DOHH2 (cell line): ENCODE results near the gene CSTB.

ENCODE experiments used
- H3F3A ChIP-seq: fragments of 200-600 bp; sonication (generic), shearing (Covaris generic); 2 replicates; pipeline ENCODE4 v1.6.0; 2016; ENCODE audit warnings: antibody characterized with exemption, mild to moderate bottlenecking; ENCODE audit not compliant: control insufficient read depth, insufficient read depth
- H3K27ac ChIP-seq: fragments of 200-600 bp; sonication (generic); 2 replicates; pipeline ENCODE4 v1.5.1; 2014; ENCODE audit warnings: low read depth, mild to moderate bottlenecking, low read length, moderate library complexity
- H3K27me3 ChIP-seq: fragments of 200-600 bp; sonication (generic); 2 replicates; pipeline ENCODE4 v1.6.1; 2014; ENCODE audit warnings: mild to moderate bottlenecking, low read length, mixed read lengths; ENCODE audit not compliant: control insufficient read depth
- H3K36me3 ChIP-seq: fragments of 200-600 bp; sonication (generic); 2 replicates; pipeline ENCODE4 v1.6.1; 2014; ENCODE audit warnings: mild to moderate bottlenecking, low read length, moderate library complexity, mixed read lengths; ENCODE audit not compliant: control insufficient read depth
- H3K4me1 ChIP-seq: fragments of 200-600 bp; sonication (generic); 2 replicates; pipeline ENCODE4 v1.6.1; 2014; ENCODE audit warnings: mild to moderate bottlenecking, low read length, mixed read lengths; ENCODE audit not compliant: control insufficient read depth
- H3K4me2 ChIP-seq: fragments of 200-600 bp; sonication (generic); 2 replicates; pipeline ENCODE4 v1.6.0; 2014; ENCODE audit warnings: mild to moderate bottlenecking, low read length, moderate library complexity
- H3K4me3 ChIP-seq: fragments of 200-600 bp; sonication (generic); 2 replicates; pipeline ENCODE4 v1.5.1; 2014; ENCODE audit warnings: mild to moderate bottlenecking, low read length, mixed read lengths
- H3K79me2 ChIP-seq: fragments of 200-600 bp; sonication (generic); 2 replicates; pipeline ENCODE4 v1.6.1; 2014; ENCODE audit warnings: mild to moderate bottlenecking, low read length, mixed read lengths; ENCODE audit not compliant: control insufficient read depth
- H3K9me2 ChIP-seq: fragments of 200-600 bp; sonication (generic); replicated peaks from 2 replicates; pipeline ENCODE4 v1.6.1; 2014; ENCODE audit warnings: mild to moderate bottlenecking, low read length, mixed read lengths; ENCODE audit not compliant: control insufficient read depth
- H3K9me3 ChIP-seq: fragments of 200-600 bp; sonication (generic); 2 replicates; pipeline ENCODE4 v1.6.1; 2014; ENCODE audit warnings: antibody characterized with exemption, low read length, mixed read lengths; ENCODE audit not compliant: control insufficient read depth, insufficient read depth
- H4K20me1 ChIP-seq: fragments of 200-600 bp; sonication (generic); 2 replicates; pipeline ENCODE4 v1.6.0; 2014; ENCODE audit warnings: low read depth, mild to moderate bottlenecking, antibody characterized with exemption, low read length, moderate library complexity; ENCODE audit not compliant: control insufficient read depth, insufficient read depth
- CTCF ChIP-seq: fragments of 200-600 bp; sonication (generic); IDR thresholded peaks from one replicate; pipeline ENCODE4 v1.5.1; 2014; ENCODE audit warnings: antibody characterized with exemption, mild to moderate bottlenecking, low read depth, low read length; ENCODE audit not compliant: poor library complexity, severe bottlenecking
- EZH2phosphoT487 ChIP-seq: fragments of 200-600 bp; sonication (generic); IDR thresholded peaks from 2 replicates; pipeline ENCODE4 v1.6.1; 2017; ENCODE audit warnings: borderline replicate concordance, mild to moderate bottlenecking, antibody characterized with exemption, low read length, moderate library complexity, mixed read lengths

Gene CSTB

GRCh38 chr21:43744725-43745124 is 31.4 kb downstream of the CSTB start:
- H3K9me2 ChIP-seq = no peaks in the 10 kb centered on the region
- H3K4me2 ChIP-seq = no peak overlapping the region
- H3F3A ChIP-seq = no peaks in the 10 kb centered on the region
- peaks cover 11% of the 10 kb centered on the region for H3K36me3 ChIP-seq
- no peaks in the 10 kb centered on the region for H3K9me3 ChIP-seq
- no peaks in the 10 kb centered on the region for H4K20me1 ChIP-seq
- H3K27me3 ChIP-seq = no peaks in the 10 kb centered on the region
- no peaks in the 10 kb centered on the region for H3K79me2 ChIP-seq
- no peak overlapping the region for H3K27ac ChIP-seq
- H3K4me3 ChIP-seq = no peak overlapping the region
- no peaks in the 10 kb centered on the region for H3K4me1 ChIP-seq
- TF ChIP-seq CTCF (no peak), EZH2phosphoT487 (no peak)

GRCh38 chr21:43743947-43744346 is 32.2 kb downstream of the CSTB start:
- no peaks in the 10 kb centered on the region for H3K4me1 ChIP-seq
- no peaks in the 10 kb centered on the region for H3F3A ChIP-seq
- TF ChIP-seq CTCF (no peak), EZH2phosphoT487 (no peak)
- H3K27me3 ChIP-seq = no peaks in the 10 kb centered on the region
- H3K9me2 ChIP-seq = no peaks in the 10 kb centered on the region
- no peaks in the 10 kb centered on the region for H3K79me2 ChIP-seq
- H4K20me1 ChIP-seq = no peaks in the 10 kb centered on the region
- no peak overlapping the region for H3K4me3 ChIP-seq
- no peak overlapping the region for H3K4me2 ChIP-seq
- no peaks in the 10 kb centered on the region for H3K9me3 ChIP-seq
- H3K36me3 ChIP-seq = peaks cover 11% of the 10 kb centered on the region
- H3K27ac ChIP-seq = no peak overlapping the region

GRCh38 chr21:43741423-43742096 is 34.5 kb downstream of the CSTB start:
- TF ChIP-seq EZH2phosphoT487 (no peak), CTCF (no peak)
- Histone ChIP-seq H3K27me3 (no peaks in the 10 kb centered on the region), H3K4me2 (no peak overlapping the region), H3K9me3 (no peaks in the 10 kb centered on the region), H3K4me1 (no peaks in the 10 kb centered on the region), H4K20me1 (no peaks in the 10 kb centered on the region), H3K27ac (no peak overlapping the region), H3K4me3 (no peak overlapping the region), H3K9me2 (no peaks in the 10 kb centered on the region), H3K36me3 (peaks cover 11% of the 10 kb centered on the region), H3F3A (no peaks in the 10 kb centered on the region), H3K79me2 (no peaks in the 10 kb centered on the region)
